ENCODE data around the gene BCR. TPM values are rescaled to one million over a fixed set of nuclear protein-coding genes. Genes with fewer than 3 reads are reported as not detected.

The BCR gene
- total RNA-seq, 1 donor from 2014 or later: 92.6 TPM

- DNase-seq (ENCODE audit: low spot score): no peak
- Mint-ChIP-seq H3K4me1 (ENCODE audit: unreplicated experiment) (no peaks in the 10 kb centered on the region), H3K9me3 (ENCODE audit: unreplicated experiment) (no peaks in the 10 kb centered on the region), H3K36me3 (ENCODE audit: low read depth, unreplicated experiment) (peaks cover 12% of the 10 kb centered on the region), H3K27ac (ENCODE audit: unreplicated experiment) (no peak overlapping the region), H3K4me3 (ENCODE audit: unreplicated experiment) (no peak overlapping the region), H3K27me3 (ENCODE audit: unreplicated experiment) (peaks cover 6% of the 10 kb centered on the region)
- no peak for TF ChIP-seq CTCF (IDR thresholded peaks at IDR 0.05; ENCODE audit: unreplicated experiment)
Measured at GRCh38 chr22:23282986-23283385, 102.7 kb downstream of the BCR start.

- Mint-ChIP-seq H3K36me3 (ENCODE audit: low read depth, unreplicated experiment) (peaks cover 15% of the 10 kb centered on the region), H3K27me3 (ENCODE audit: unreplicated experiment) (peaks cover 6% of the 10 kb centered on the region), H3K4me3 (ENCODE audit: unreplicated experiment) (no peak overlapping the region), H3K9me3 (ENCODE audit: unreplicated experiment) (no peaks in the 10 kb centered on the region), H3K27ac (ENCODE audit: unreplicated experiment) (no peak overlapping the region), H3K4me1 (ENCODE audit: unreplicated experiment) (no peaks in the 10 kb centered on the region)
- TF ChIP-seq CTCF (IDR thresholded peaks at IDR 0.05; ENCODE audit: unreplicated experiment): no peak
- no peak for DNase-seq (ENCODE audit: low spot score)
Measured at GRCh38 chr22:23283591-23284503, 103.5 kb downstream of the BCR start.

GRCh38 chr22:23284504-23285033 is 104.3 kb downstream of the BCR start:
- no peak for DNase-seq (ENCODE audit: low spot score)
- no peak for TF ChIP-seq CTCF (IDR thresholded peaks at IDR 0.05; ENCODE audit: unreplicated experiment)
- Mint-ChIP-seq H3K27ac (ENCODE audit: unreplicated experiment) (no peak overlapping the region), H3K36me3 (ENCODE audit: low read depth, unreplicated experiment) (peaks cover 15% of the 10 kb centered on the region), H3K4me3 (ENCODE audit: unreplicated experiment) (peak overlapping the region; percentile 51), H3K27me3 (ENCODE audit: unreplicated experiment) (peaks cover 6% of the 10 kb centered on the region), H3K4me1 (ENCODE audit: unreplicated experiment) (no peaks in the 10 kb centered on the region), H3K9me3 (ENCODE audit: unreplicated experiment) (no peaks in the 10 kb centered on the region)

GRCh38 chr22:23285236-23285635 is 104.9 kb downstream of the BCR start:
- Mint-ChIP-seq H3K4me3 (ENCODE audit: unreplicated experiment) (peak overlapping the region; percentile 42), H3K27ac (ENCODE audit: unreplicated experiment) (no peak overlapping the region), H3K36me3 (ENCODE audit: low read depth, unreplicated experiment) (peaks cover 15% of the 10 kb centered on the region), H3K27me3 (ENCODE audit: unreplicated experiment) (peaks cover 6% of the 10 kb centered on the region), H3K4me1 (ENCODE audit: unreplicated experiment) (no peaks in the 10 kb centered on the region), H3K9me3 (ENCODE audit: unreplicated experiment) (no peaks in the 10 kb centered on the region)
- no peak for TF ChIP-seq CTCF (IDR thresholded peaks at IDR 0.05; ENCODE audit: unreplicated experiment)
- DNase-seq (ENCODE audit: low spot score): no peak

GRCh38 chr22:23285734-23286133 is 105.4 kb downstream of the BCR start:
- Mint-ChIP-seq H3K4me1 (ENCODE audit: unreplicated experiment) (no peaks in the 10 kb centered on the region), H3K27ac (ENCODE audit: unreplicated experiment) (no peak overlapping the region), H3K4me3 (ENCODE audit: unreplicated experiment) (peak overlapping the region; percentile 42), H3K27me3 (ENCODE audit: unreplicated experiment) (peaks cover 4% of the 10 kb centered on the region), H3K36me3 (ENCODE audit: low read depth, unreplicated experiment) (peaks cover 13% of the 10 kb centered on the region), H3K9me3 (ENCODE audit: unreplicated experiment) (no peaks in the 10 kb centered on the region)
- no peak for DNase-seq (ENCODE audit: low spot score)
- no peak for TF ChIP-seq CTCF (IDR thresholded peaks at IDR 0.05; ENCODE audit: unreplicated experiment)

Data from endothelial cell (in vitro differentiated cells).